Mucosa of rectum (tissue), 2 donors: Measurements from ENCODE around the gene CD276.

Source experiments
- H3K27ac ChIP-seq, 2 donors: one replicate each; pipeline ENCODE4 v1.7.0; 2013; ENCODE audit warnings: inconsistent platforms in 2 of 2, low read depth in 2 of 2, low read length in 2 of 2
- H3K27me3 ChIP-seq, 2 donors: one replicate each; pipeline ENCODE4 v1.7.0; 2013; ENCODE audit warnings: low read length in 2 of 2; ENCODE audit not compliant: control insufficient read depth in 2 of 2, insufficient read depth in 2 of 2
- H3K36me3 ChIP-seq, 2 donors: one replicate each; pipeline ENCODE4 v1.7.0; 2013; ENCODE audit warnings: low read length in 2 of 2; ENCODE audit not compliant: control insufficient read depth in 2 of 2, insufficient read depth in 2 of 2
- H3K4me1 ChIP-seq, 2 donors: one replicate each; pipeline ENCODE4 v1.7.0; 2013; ENCODE audit warnings: low read length in 2 of 2, mild to moderate bottlenecking in 1 of 2; ENCODE audit not compliant: control insufficient read depth in 2 of 2, insufficient read depth in 2 of 2
- H3K4me3 ChIP-seq, 2 donors: one replicate each; pipeline ENCODE4 v1.7.0; 2013; ENCODE audit warnings: low read length in 2 of 2
- H3K9ac ChIP-seq, 2 donors: one replicate each; pipeline ENCODE4 v1.7.0; 2013; ENCODE audit warnings: low read length in 2 of 2, low read depth in 1 of 2, mild to moderate bottlenecking in 1 of 2
- H3K9me3 ChIP-seq, 2 donors: one replicate each; pipeline ENCODE4 v1.7.0; 2013; ENCODE audit warnings: low read length in 2 of 2; ENCODE audit not compliant: control insufficient read depth in 2 of 2
- donor health status: healthy.
- donor health status: Normal muscosa, but diverticular disease.

The CD276 gene

DNA sequence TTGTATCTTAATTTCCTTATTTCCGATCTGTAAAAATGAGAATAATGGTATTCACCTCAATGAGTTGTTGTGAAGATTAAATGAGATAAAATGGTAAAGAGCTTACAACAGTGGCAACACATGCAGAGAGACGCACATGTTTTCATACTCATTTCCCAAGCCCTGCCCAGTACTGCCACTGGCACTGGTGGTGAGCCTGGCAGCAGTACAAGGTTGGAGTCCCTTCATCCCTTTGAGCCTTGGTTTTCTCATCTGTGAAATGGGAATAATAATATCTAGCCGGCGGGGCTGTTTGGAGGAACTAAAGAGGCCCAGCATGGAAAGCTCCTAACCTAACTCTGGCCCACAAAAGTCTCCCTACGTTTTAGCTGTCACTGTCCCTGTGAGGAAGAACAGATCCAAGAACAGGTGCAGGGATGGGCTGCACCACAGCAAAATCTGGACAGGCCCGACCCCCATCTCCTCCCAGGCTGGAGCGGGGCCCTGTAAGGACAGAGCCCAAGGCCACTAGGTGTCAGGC lies 866 bp upstream of the CD276 start:
- peak overlapping the region in 1 of 2 donors; percentile 9 for H3K9ac ChIP-seq
- peak overlapping the region in 1 of 2 donors; percentile 74 for H3K27ac ChIP-seq
- no peaks in the 10 kb centered on the region for H3K36me3 ChIP-seq
- peak overlapping the region in 1 of 2 donors; percentile 70 for H3K4me3 ChIP-seq
- H3K4me1 ChIP-seq: peaks cover 4 to 5% of the 10 kb centered on the region in 2 donors
- H3K27me3 ChIP-seq: peaks cover 0 to 3% of the 10 kb centered on the region in 2 donors
- no peaks in the 10 kb centered on the region for H3K9me3 ChIP-seq

DNA sequence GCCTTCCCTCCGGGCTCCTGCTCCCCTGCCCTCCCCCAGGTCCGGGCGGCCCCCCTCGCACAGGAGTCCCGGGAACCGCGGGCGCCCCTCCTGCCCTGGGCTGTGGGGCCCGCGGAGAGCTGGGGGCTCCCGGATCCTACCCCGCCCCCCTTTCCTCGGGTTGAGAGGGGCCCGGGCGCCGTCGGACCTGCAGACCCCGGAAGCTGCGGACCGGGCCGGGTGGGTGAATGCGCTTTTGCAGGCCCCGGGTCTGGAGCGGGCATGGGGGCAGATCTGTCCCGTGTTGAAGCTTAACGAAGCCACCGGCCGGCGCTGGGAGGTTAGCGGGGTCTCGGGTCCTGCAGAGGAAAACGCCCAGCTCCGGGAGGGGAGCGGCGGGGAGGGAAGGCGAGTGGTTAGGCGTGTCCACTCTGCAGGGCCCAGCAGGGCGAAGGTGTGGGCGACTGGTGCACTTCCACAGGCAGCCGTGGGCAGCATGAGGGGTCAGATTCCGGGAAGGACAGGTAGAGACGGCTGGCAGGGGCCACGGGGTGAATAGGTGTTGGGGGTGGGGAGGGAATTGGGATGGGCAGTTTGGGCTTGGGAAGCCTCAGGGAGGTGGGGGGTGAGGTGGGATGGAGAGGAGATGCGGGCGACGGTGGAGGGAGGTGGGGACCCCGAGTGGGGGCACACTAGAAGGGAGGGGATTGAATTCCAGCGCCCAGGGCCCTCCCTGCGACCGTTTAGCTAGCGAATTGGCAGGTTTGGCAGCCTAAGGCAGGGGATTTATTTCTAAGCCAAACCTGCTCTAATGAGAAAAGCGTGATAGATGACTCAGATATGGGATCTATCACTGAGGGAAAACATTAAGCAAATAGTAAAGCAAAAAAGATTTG lies 635 bp downstream of the CD276 start:
- H3K27ac ChIP-seq: peak overlapping the region; percentile 52 to 55
- H3K9me3 ChIP-seq: no peaks in the 10 kb centered on the region
- H3K36me3 ChIP-seq: no peaks in the 10 kb centered on the region
- H3K27me3 ChIP-seq: peaks cover 0 to 3% of the 10 kb centered on the region in 2 donors
- H3K4me3 ChIP-seq: peak overlapping the region; percentile 70 to 72
- peaks cover 4 to 5% of the 10 kb centered on the region in 2 donors for H3K4me1 ChIP-seq
- peak overlapping the region; percentile 24 to 69 for H3K9ac ChIP-seq

GRCh38 chr15:73685981-73686380 lies 1.8 kb downstream of the CD276 start:
- H3K27ac ChIP-seq: peak overlapping the region in 1 of 2 donors; percentile 1
- H3K9ac ChIP-seq: no peak overlapping the region
- no peaks in the 10 kb centered on the region for H3K36me3 ChIP-seq
- H3K4me1 ChIP-seq: peaks cover 5% of the 10 kb centered on the region in 2 donors
- peak overlapping the region in 1 of 2 donors; percentile 72 for H3K4me3 ChIP-seq
- no peaks in the 10 kb centered on the region for H3K9me3 ChIP-seq
- H3K27me3 ChIP-seq: peaks cover 0 to 3% of the 10 kb centered on the region in 2 donors

DNA sequence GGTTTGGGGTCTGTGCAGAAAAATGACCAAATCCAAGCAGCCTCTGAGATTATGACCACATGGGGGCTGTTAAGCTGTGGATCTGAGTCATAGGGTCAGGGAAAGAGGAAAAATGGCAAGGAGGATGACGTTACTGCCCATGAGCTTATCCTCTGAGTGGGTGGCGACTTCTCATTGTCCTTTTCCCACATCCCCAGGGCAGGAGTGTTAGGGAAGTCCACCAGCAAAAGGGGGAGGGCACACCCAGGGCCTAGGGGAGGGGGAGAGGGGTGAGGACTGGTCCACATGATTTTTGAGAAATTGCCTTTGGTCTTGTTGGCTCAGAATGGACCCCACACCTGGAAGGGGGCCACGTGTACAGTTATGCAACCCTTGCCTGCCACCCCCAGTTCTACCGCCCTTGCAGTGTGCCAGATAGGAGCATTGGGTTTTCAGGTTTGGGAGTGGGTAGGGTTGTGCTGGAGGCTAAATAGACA lies 2.6 kb downstream of the CD276 start:
- H3K4me3 ChIP-seq: no peak overlapping the region
- no peak overlapping the region for H3K27ac ChIP-seq
- H3K9ac ChIP-seq: no peak overlapping the region
- peaks cover 0 to 3% of the 10 kb centered on the region in 2 donors for H3K27me3 ChIP-seq
- no peaks in the 10 kb centered on the region for H3K36me3 ChIP-seq
- H3K9me3 ChIP-seq: no peaks in the 10 kb centered on the region
- peaks cover 5 to 7% of the 10 kb centered on the region in 2 donors for H3K4me1 ChIP-seq

DNA sequence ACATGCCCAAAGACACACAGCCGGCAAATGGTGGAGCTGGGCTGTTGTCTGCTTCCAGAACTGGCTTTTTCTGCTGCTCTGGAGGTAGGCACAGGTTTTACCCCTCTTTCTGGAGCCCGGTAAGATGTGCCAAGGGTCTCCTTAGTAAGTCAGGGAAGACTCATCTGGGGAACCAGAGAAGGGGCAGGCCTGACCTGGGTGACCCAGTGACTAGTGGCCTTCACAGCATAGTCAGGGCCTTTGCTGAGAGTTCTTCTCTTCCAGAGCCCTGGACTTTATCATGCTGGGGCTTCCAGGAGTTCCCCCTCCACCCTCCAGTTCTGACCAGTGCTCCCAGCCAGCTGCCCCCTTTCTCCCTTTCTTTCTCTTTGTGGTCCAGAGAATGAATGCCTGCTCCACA lies 3.2 kb downstream of the CD276 start:
- Histone ChIP-seq H3K4me3 (no peak overlapping the region), H3K27ac (no peak overlapping the region), H3K27me3 (peaks cover 0 to 3% of the 10 kb centered on the region in 2 donors), H3K4me1 (peaks cover 5 to 7% of the 10 kb centered on the region in 2 donors), H3K9me3 (no peaks in the 10 kb centered on the region), H3K9ac (no peak overlapping the region), H3K36me3 (no peaks in the 10 kb centered on the region)

DNA sequence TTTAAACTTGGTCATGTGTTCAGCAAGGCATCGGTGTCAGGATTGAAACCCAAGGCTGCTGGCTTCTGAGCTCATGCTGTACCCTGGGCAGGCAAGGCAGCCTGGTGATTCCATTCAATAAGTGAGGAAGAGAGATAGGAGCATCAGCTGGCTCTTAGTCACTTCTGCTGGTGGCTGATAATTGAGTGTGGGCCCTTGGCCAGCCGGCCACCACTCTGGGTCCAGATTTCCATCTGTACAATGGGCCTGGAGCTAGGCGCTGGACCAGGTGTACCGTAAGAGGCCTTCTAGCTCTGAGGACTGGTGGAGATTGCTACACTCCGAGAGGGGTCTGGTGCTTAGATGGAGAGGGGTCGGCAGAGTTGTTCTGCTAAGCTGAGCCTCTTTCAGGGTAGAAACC lies 4.3 kb downstream of the CD276 start:
- Histone ChIP-seq H3K9me3 (no peaks in the 10 kb centered on the region), H3K4me3 (no peak overlapping the region), H3K9ac (no peak overlapping the region), H3K27me3 (peaks cover 0 to 3% of the 10 kb centered on the region in 2 donors), H3K4me1 (peaks cover 5 to 7% of the 10 kb centered on the region in 2 donors), H3K27ac (peak overlapping the region in 1 of 2 donors; percentile 16), H3K36me3 (no peaks in the 10 kb centered on the region)

DNA sequence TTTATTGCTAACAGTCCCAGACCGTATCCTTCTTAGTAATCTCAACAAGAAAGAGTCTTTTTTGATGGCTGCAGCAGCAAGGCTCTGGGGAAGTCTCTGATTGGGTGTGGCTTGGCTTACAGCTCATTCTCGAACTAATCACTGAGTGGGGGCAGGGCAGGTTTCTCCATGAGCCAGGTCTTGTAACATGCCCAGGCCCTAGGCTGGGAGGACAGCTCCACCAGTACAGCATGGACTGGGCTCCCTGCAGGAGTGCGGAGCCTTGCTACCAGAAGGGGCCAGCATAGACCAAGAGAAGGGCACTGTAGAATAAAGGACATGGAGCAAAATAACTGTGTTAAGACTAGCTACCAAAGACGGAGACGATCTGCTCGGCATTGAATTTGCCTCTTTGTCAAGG lies 7.2 kb downstream of the CD276 start:
- Histone ChIP-seq H3K9me3 (no peaks in the 10 kb centered on the region), H3K36me3 (no peaks in the 10 kb centered on the region), H3K27ac (no peak overlapping the region), H3K4me3 (no peak overlapping the region), H3K4me1 (peaks cover 2 to 3% of the 10 kb centered on the region in 2 donors), H3K9ac (no peak overlapping the region), H3K27me3 (no peaks in the 10 kb centered on the region)

- H3K36me3 ChIP-seq: no peaks in the 10 kb centered on the region
- no peak overlapping the region for H3K9ac ChIP-seq
- peaks cover 0 to 2% of the 10 kb centered on the region in 2 donors for H3K27me3 ChIP-seq
- H3K27ac ChIP-seq: no peak overlapping the region
- peaks cover 7 to 11% of the 10 kb centered on the region in 2 donors for H3K4me1 ChIP-seq
- no peaks in the 10 kb centered on the region for H3K9me3 ChIP-seq
- H3K4me3 ChIP-seq: no peak overlapping the region
Measured at GRCh38 chr15:73694419-73694818, 10.2 kb downstream of the CD276 start.

- Histone ChIP-seq H3K9me3 (no peaks in the 10 kb centered on the region), H3K4me1 (peaks cover 10 to 11% of the 10 kb centered on the region in 2 donors), H3K27ac (peak overlapping the region in 1 of 2 donors; percentile 1), H3K9ac (no peak overlapping the region), H3K4me3 (no peak overlapping the region), H3K27me3 (peaks cover 0 to 2% of the 10 kb centered on the region in 2 donors), H3K36me3 (no peaks in the 10 kb centered on the region)
Measured at GRCh38 chr15:73695773-73696640, 11.8 kb downstream of the CD276 start.
